HEK293T (cell line): ENCODE data around the gene GRAMD2A.

ENCODE experiments used
- CTCF ChIA-PET: fragments of 350-600 bp; formaldehyde crosslinking; extraction: SDS; loops from one replicate; lab custom pipeline; 2021; ENCODE audit warnings: antibody characterized with exemption, inconsistent platforms; lab: Yijun Ruan, JAX
- POLR2A ChIA-PET: fragments of 350-600 bp; formaldehyde crosslinking; extraction: SDS; loops from one replicate; lab custom pipeline; 2020; ENCODE audit warnings: antibody characterized with exemption, inconsistent platforms; lab: Yijun Ruan, JAX
- DNase-seq: peaks from one replicate; pipeline ENCODE4 v3.0.0; 2012; ENCODE audit warnings: mixed read lengths; ENCODE audit errors: extremely low spot score
- ARNT ChIP-seq: fragments of 450-650 bp; IDR thresholded peaks from 2 replicates; pipeline ENCODE4 v1.6.1; 2017; ENCODE audit warnings: mild to moderate bottlenecking
- BHLHE40 ChIP-seq: fragments of 450-650 bp; IDR thresholded peaks from 2 replicates; pipeline ENCODE4 v1.6.1; 2016; ENCODE audit warnings: mild to moderate bottlenecking, moderate library complexity, borderline replicate concordance
- CTBP1 ChIP-seq: fragments of 450-650 bp; IDR thresholded peaks from 2 replicates; pipeline ENCODE4 v1.6.1; 2016; ENCODE audit warnings: borderline replicate concordance
- ELF4 ChIP-seq: fragments of 450-650 bp; IDR thresholded peaks from 2 replicates; pipeline ENCODE4 v1.6.1; 2017; ENCODE audit warnings: antibody characterized with exemption
- FOXA1 ChIP-seq: fragments of 450-650 bp; IDR thresholded peaks from 2 replicates; pipeline ENCODE4 v1.6.1; 2016; ENCODE audit warnings: mild to moderate bottlenecking
- FOXK2 ChIP-seq: fragments of 450-650 bp; IDR thresholded peaks from 2 replicates; pipeline ENCODE4 v1.6.1; 2016; ENCODE audit warnings: mild to moderate bottlenecking
- FOXM1 ChIP-seq: fragments of 450-650 bp; IDR thresholded peaks from 2 replicates; pipeline ENCODE4 v1.6.1; 2017; ENCODE audit warnings: mild to moderate bottlenecking, borderline replicate concordance
- HDGF ChIP-seq: fragments of 450-650 bp; IDR thresholded peaks from 2 replicates; pipeline ENCODE4 v1.6.1; 2017; ENCODE audit warnings: antibody characterized with exemption, borderline replicate concordance
- L3MBTL2 ChIP-seq: fragments of 450-650 bp; conservative IDR thresholded peaks from 2 replicates; pipeline ENCODE4 v1.6.1; 2016; ENCODE audit warnings: mild to moderate bottlenecking
- LEF1 ChIP-seq: fragments of 450-650 bp; IDR thresholded peaks from 2 replicates; pipeline ENCODE4 v1.6.1; 2017; ENCODE audit warnings: mild to moderate bottlenecking, borderline replicate concordance
- NFRKB ChIP-seq: fragments of 450-650 bp; IDR thresholded peaks from 2 replicates; pipeline ENCODE4 v1.6.1; 2016; ENCODE audit warnings: mild to moderate bottlenecking, moderate library complexity
- PKNOX1 ChIP-seq: fragments of 450-650 bp; IDR thresholded peaks from 2 replicates; pipeline ENCODE4 v1.6.1; 2016
- SP1 ChIP-seq: fragments of 450-650 bp; IDR thresholded peaks from 2 replicates; pipeline ENCODE4 v1.6.1; 2017
- SUZ12 ChIP-seq: fragments of 450-650 bp; IDR thresholded peaks from 2 replicates; pipeline ENCODE4 v1.6.1; 2016; ENCODE audit warnings: mild to moderate bottlenecking
- TARDBP ChIP-seq: fragments of 450-650 bp; IDR thresholded peaks from 2 replicates; pipeline ENCODE4 v1.6.1; 2016
- ZNF384 ChIP-seq: fragments of 450-650 bp; IDR thresholded peaks from 2 replicates; pipeline ENCODE4 v1.6.1; 2016

Gene GRAMD2A

DNA sequence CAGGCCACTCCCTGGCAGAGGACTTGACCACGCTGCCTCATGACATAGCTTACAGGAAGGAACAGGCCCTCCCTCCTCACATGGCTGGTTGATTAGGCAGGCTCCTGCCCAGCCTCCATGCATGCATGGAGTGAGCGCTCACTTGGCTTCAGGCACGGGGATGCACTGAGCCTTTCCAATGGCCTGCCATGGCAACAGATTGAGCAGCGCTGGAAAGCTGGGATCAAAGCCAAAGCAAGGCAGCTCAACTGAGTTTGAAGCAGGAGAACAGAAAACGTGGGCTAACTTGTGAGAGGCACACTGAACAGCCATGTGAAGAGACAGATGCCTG, 5.9 kb upstream of the GRAMD2A start:
- POLR2A ChIA-PET = interaction anchor here (2.1 kb wide), 1 partner anchor 27 kb away, joined by 9 read pairs; no protein-coding TSS in a partner anchor
- DNase-seq = no peak
- CTCF ChIA-PET = no interaction called here
- TF ChIP-seq PKNOX1 (no peak), ARNT (no peak), CTBP1 (no peak)

DNA sequence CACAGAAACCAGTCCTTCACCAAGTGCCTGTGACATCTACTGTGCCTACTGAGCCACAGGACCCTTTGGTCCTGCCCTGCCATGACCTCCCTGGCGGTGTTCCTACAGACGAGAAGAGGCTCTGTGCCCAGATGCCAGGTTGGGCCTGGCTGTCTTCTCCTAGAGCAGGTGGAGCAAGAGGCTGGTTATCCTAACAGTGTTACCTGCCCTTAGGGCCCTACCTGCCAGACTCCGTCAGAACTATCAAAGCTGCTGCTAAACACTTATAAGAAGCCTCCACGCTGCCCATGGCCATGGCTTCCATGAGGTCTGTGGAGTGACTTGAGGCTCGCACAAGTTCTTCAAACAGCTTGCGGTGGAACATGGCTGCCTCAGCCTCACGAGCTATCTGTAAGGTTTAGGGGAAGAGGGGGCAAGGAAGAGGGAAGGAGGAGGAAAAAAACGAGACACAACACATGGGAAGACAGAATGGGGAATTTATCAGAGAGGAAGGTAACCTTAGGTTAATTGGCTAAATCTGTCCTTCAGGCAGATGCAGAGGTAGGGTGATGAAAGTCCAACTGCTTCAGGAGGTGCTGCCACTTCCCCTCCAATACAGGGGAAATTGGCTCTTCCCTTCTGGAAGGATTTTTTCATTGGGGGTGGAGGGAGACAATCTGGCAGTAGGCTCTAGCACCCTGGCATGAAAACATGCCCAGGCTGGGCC, 5.4 kb upstream of the GRAMD2A start:
- TF ChIP-seq TARDBP (no peak), ARNT (no peak), FOXA1 (no peak), LEF1 (no peak), SUZ12 (no peak), FOXM1 (no peak), FOXK2 (no peak), L3MBTL2 (no peak), BHLHE40 (no peak), HDGF (no peak), SP1 (no peak), ZNF384 (no peak)
- POLR2A ChIA-PET = interaction anchor here (0.7 to 2.1 kb wide), 2 partner anchors 24 to 27 kb away, joined by 3 to 9 read pairs; no protein-coding TSS in a partner anchor
- CTCF ChIA-PET = interaction anchor here (0.7 kb wide), 1 partner anchor 24 kb away, joined by 3 read pairs; no protein-coding TSS in a partner anchor
- DNase-seq = no peak

DNA sequence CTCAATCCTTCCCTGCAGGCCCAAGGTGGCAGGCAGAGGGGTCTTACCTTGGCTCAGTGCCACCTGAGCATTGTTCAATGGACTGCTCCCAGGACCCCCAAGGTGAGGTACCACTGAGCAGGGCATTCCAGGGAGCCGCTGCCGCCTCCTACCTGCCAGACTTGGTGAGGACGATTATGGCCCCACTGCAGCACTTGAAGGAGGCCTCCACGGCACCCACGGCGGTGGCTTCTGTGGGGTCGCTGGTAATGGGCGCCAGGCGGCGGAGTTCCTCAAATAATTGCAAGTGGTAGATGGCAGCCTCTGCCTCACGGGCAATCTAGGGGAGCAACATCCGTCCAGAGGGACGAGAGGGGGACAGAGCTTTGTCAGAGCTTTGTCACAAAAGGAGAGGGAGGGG, 4.7 kb upstream of the GRAMD2A start:
- POLR2A ChIA-PET = interaction anchor here (0.7 to 4.8 kb wide), 3 partner anchors 25 to 28 kb away, joined by 3 to 30 read pairs (median 9); partner anchors contain the start of gene PKM
- CTCF ChIA-PET = interaction anchor here (0.7 kb wide), 1 partner anchor 25 kb away, joined by 3 read pairs; no protein-coding TSS in a partner anchor
- TF ChIP-seq SUZ12 = no peak
- TF ChIP-seq ZNF384 = no peak
- TF ChIP-seq L3MBTL2 = no peak
- TF ChIP-seq CTBP1 = no peak
- no peak for TF ChIP-seq FOXK2
- TF ChIP-seq HDGF = no peak
- no peak for TF ChIP-seq ELF4
- no peak for TF ChIP-seq LEF1
- no peak for TF ChIP-seq BHLHE40
- no peak for TF ChIP-seq FOXA1
- no peak for TF ChIP-seq SP1
- TF ChIP-seq FOXM1 = no peak
- TF ChIP-seq ARNT = no peak
- no peak for TF ChIP-seq NFRKB
- no peak for TF ChIP-seq PKNOX1
- TF ChIP-seq TARDBP = no peak
- no peak for DNase-seq

- POLR2A ChIA-PET = interaction anchor here (1.0 to 4.8 kb wide), 3 partner anchors 25 to 174 kb away, joined by 3 to 30 read pairs (median 3); partner anchors contain the start of genes HEXA and PKM
- DNase-seq = no peak
- TF ChIP-seq ELF4 (no peak), L3MBTL2 (no peak), ZNF384 (no peak), NFRKB (no peak), LEF1 (no peak), FOXK2 (no peak), PKNOX1 (no peak)
- CTCF ChIA-PET = interaction anchor here (0.5 to 1.5 kb wide), 6 partner anchors 12 to 1617 kb away, joined by 3 to 12 read pairs (median 3); no protein-coding TSS in a partner anchor
Observed at GRCh38 chr15:72201391-72201921, 3.9 kb upstream of the GRAMD2A start.

GRCh38 chr15:72200395-72201237, 3.0 kb upstream of the GRAMD2A start:
- no peak for DNase-seq
- no peak for TF ChIP-seq SUZ12
- TF ChIP-seq TARDBP = no peak
- TF ChIP-seq CTBP1 = no peak
- TF ChIP-seq FOXA1 = no peak
- TF ChIP-seq NFRKB = no peak
- TF ChIP-seq SP1 = no peak
- TF ChIP-seq L3MBTL2 = no peak
- TF ChIP-seq BHLHE40 = no peak
- no peak for TF ChIP-seq HDGF
- ChIA-PET CTCF (interaction anchor here (0.6 to 1.5 kb wide), 8 partner anchors 12 to 448 kb away, joined by 3 to 12 read pairs (median 3); no protein-coding TSS in a partner anchor), POLR2A (interaction anchor here (1.0 to 4.8 kb wide), 3 partner anchors 26 to 175 kb away, joined by 3 to 30 read pairs (median 3); partner anchors contain the start of genes HEXA and PKM)
